ENCODE results near the gene RPL28. TPM values are rescaled to one million over a fixed set of nuclear protein-coding genes. Genes with fewer than 3 reads are reported as not detected.

RPL28 gene
- total and polyA plus RNA-seq, 2 of the 4 experiments (the other 2 are of a cell fraction), result 386 to 1,693 TPM

GRCh38 chr19:55391702-55392615 is 6.2 kb downstream of the RPL28 start (continued):
- TF ChIP-seq CTCF (conservative IDR thresholded peaks at IDR 0.05; ENCODE audit: low read depth, low read length), result no peak

Measured in IMR-90 (cell line).